ENCODE results near the gene METAP1D. TPM values are rescaled to one million over a fixed set of nuclear protein-coding genes. Genes with fewer than 3 reads are reported as not detected.
A peak's percentile ranks its signal among the peaks of the same experiment; 100 is the strongest.

METAP1D gene
- total and polyA plus RNA-seq, 7 donors: 6.3 to 12.4 (median 10.0) TPM

GRCh38 chr2:172011812-172012575 is 12.2 kb downstream of the METAP1D start:
- H3K27ac ChIP-seq: no peak overlapping the region
- H3K36me3 ChIP-seq (ENCODE audit: insufficient read depth in 1 of 2, low read depth in 1 of 2): no peaks in the 10 kb centered on the region
- WGBS, 3 donors: 76 to 82% (median 79%) methylated on average over 11 of the region's 11 CpGs
- no peak for TF ChIP-seq CTCF (IDR thresholded peaks at IDR 0.05)
- ATAC-seq (no peak), DNase-seq (no peak)
- intact Hi-C loops (cut with DNase I): no loop called here
- no peak overlapping the region for H3K4me3 ChIP-seq
- H3K27me3 ChIP-seq (ENCODE audit: insufficient read depth in 3 of 3, low read length in 2 of 3): no peaks in the 10 kb centered on the region
- H3K4me1 ChIP-seq: peaks cover 10% of the 10 kb centered on the region
- H3K9me3 ChIP-seq: no peaks in the 10 kb centered on the region

GRCh38 chr2:172012677-172013391 is 13.1 kb downstream of the METAP1D start:
- peak; percentile 68 to 81 (median 72) for ATAC-seq
- H3K27ac ChIP-seq: no peak overlapping the region
- no peak overlapping the region for H3K4me3 ChIP-seq
- no peak for TF ChIP-seq CTCF (IDR thresholded peaks at IDR 0.05)
- peaks cover 10% of the 10 kb centered on the region for H3K4me1 ChIP-seq
- no peaks in the 10 kb centered on the region for H3K36me3 ChIP-seq (ENCODE audit: insufficient read depth in 1 of 2, low read depth in 1 of 2)
- 20 to 47% (median 27%) methylated on average over 9 of the region's 9 CpGs for WGBS, 3 donors
- no peaks in the 10 kb centered on the region for H3K9me3 ChIP-seq
- no peaks in the 10 kb centered on the region for H3K27me3 ChIP-seq (ENCODE audit: insufficient read depth in 3 of 3, low read length in 2 of 3)
- DNase-seq: peak; percentile 19 to 51
- intact Hi-C loops (cut with DNase I): no loop called here

- 75 to 84% (median 77%) methylated on average over 4 of the region's 4 CpGs for WGBS, 3 donors
- Histone ChIP-seq H3K4me3 (no peak overlapping the region), H3K27me3 (ENCODE audit: insufficient read depth in 3 of 3, low read length in 2 of 3) (no peaks in the 10 kb centered on the region), H3K4me1 (peaks cover 10% of the 10 kb centered on the region), H3K36me3 (ENCODE audit: insufficient read depth in 1 of 2, low read depth in 1 of 2) (no peaks in the 10 kb centered on the region), H3K9me3 (no peaks in the 10 kb centered on the region), H3K27ac (no peak overlapping the region)
- peak in 1 of 4 donors; percentile 10 for ATAC-seq
- no peak for TF ChIP-seq CTCF (IDR thresholded peaks at IDR 0.05)
- no peak for DNase-seq
- intact Hi-C loops (cut with DNase I): no loop called here
Observed at GRCh38 chr2:172013396-172013795, 13.6 kb downstream of the METAP1D start.

- intact Hi-C loops (cut with DNase I): no loop called here
- peaks cover 10% of the 10 kb centered on the region for H3K4me1 ChIP-seq
- TF ChIP-seq CTCF (IDR thresholded peaks at IDR 0.05): no peak
- peak in 1 of 4 donors; percentile 19 for ATAC-seq
- no peaks in the 10 kb centered on the region for H3K9me3 ChIP-seq
- H3K27ac ChIP-seq: no peak overlapping the region
- no peaks in the 10 kb centered on the region for H3K27me3 ChIP-seq (ENCODE audit: insufficient read depth in 3 of 3, low read length in 2 of 3)
- no peaks in the 10 kb centered on the region for H3K36me3 ChIP-seq (ENCODE audit: insufficient read depth in 1 of 2, low read depth in 1 of 2)
- peak overlapping the region; percentile 17 for H3K4me3 ChIP-seq
- WGBS, 3 donors: 48 to 53% (median 49%) methylated on average over 8 of the region's 8 CpGs
- no peak for DNase-seq
Observed at GRCh38 chr2:172021074-172021931, 21.6 kb downstream of the METAP1D start.
